BE2C (cell line): ENCODE data around the gene PPFIBP1.

Source experiments
- DNase-seq: peaks from one replicate; pipeline ENCODE4 v3.0.0-alpha.2; 2020
- H3K27me3 ChIP-seq: fragments of 250-450 bp; sonication (Bioruptor Pico); 2 replicates; pipeline ENCODE4 v1.5.1; 2020; ENCODE audit warnings: mild to moderate bottlenecking
- H3K36me3 ChIP-seq: fragments of 250-450 bp; sonication (Bioruptor Pico); 2 replicates; pipeline ENCODE4 v1.5.1; 2020; ENCODE audit warnings: mild to moderate bottlenecking
- H3K4me1 ChIP-seq: fragments of 250-450 bp; sonication (Bioruptor Pico); 2 replicates; pipeline ENCODE4 v1.5.1; 2020
- H3K4me3 ChIP-seq: 2 replicates; pipeline ENCODE4 v1.5.1; 2011; ENCODE audit warnings: low read depth, low read length
- H3K9me3 ChIP-seq: fragments of 250-450 bp; sonication (Bioruptor Pico); 2 replicates; pipeline ENCODE4 v1.5.1; 2020
- TF ChIP-seq, protein P1 (sequence below): IDR thresholded peaks from 2 replicates; pipeline ENCODE4 v1.5.1; 2012; ENCODE audit warnings: mild to moderate bottlenecking, low read depth, low read length

Gene PPFIBP1

DNA sequence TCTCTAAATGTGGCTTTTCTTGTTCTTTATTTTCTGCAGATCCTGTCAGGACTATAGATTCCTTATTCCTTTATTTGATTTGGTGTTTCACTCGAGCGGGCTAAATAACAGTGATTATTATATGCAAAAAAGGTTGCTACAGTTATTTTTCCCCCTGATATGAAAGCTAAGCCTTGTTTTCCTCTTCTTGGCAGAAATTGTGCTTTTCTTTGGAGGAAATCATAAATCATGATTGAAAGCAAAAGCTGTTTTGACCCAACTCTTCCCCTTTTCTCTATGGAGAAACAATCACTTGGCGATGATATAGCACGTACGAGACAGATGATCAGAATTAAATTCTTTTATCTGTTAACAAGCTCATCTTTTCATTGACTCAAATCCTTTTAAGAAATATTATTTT is 31.4 kb downstream of the PPFIBP1 start:
- no peak overlapping the region for H3K4me3 ChIP-seq
- TF ChIP-seq, protein P1, sequence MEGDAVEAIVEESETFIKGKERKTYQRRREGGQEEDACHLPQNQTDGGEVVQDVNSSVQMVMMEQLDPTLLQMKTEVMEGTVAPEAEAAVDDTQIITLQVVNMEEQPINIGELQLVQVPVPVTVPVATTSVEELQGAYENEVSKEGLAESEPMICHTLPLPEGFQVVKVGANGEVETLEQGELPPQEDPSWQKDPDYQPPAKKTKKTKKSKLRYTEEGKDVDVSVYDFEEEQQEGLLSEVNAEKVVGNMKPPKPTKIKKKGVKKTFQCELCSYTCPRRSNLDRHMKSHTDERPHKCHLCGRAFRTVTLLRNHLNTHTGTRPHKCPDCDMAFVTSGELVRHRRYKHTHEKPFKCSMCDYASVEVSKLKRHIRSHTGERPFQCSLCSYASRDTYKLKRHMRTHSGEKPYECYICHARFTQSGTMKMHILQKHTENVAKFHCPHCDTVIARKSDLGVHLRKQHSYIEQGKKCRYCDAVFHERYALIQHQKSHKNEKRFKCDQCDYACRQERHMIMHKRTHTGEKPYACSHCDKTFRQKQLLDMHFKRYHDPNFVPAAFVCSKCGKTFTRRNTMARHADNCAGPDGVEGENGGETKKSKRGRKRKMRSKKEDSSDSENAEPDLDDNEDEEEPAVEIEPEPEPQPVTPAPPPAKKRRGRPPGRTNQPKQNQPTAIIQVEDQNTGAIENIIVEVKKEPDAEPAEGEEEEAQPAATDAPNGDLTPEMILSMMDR: no peak
- H3K4me1 ChIP-seq: peaks cover 5% of the 10 kb centered on the region
- H3K36me3 ChIP-seq: no peaks in the 10 kb centered on the region
- H3K27me3 ChIP-seq: no peaks in the 10 kb centered on the region
- no peaks in the 10 kb centered on the region for H3K9me3 ChIP-seq
- DNase-seq: no peak

DNA sequence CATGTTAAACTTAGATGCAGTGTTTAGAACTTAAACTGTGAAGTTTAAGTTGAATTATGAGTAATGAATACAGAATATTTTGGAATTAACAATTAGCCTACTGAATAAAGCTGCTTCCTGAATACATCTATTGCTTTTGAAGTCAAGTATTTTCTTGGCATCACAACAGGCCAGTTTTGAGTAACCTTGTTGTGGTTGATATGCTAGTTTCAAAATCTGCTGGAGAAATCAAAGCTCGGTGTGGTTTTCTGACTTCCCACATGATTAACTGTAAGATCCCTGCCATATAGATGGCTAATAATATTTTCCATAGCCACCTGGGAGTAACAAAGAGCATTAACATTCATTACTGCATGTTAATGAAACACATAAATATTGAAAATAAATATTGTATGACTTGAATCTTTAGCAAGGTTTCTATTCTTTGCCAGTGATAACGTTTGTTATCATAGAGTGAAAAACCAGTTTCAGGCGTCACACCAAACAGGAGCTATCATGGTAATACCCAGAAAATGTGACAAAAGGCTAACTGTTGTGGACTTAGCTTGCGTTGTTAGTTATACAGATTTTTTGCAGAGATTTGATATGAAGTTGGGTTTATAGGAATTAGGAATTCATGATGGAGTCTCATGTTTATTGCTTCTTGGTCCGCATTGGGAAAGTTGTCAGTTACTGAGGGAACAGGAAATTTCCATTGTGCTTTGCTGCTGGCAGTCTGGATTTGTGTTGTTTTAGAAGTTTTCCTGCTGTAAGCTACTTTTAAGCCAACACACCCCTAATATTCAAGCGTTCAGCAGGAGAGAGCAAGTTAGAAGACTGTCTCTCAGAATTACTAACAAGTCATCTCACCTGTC is 32.1 kb downstream of the PPFIBP1 start:
- TF ChIP-seq, protein P1: no peak

DNA sequence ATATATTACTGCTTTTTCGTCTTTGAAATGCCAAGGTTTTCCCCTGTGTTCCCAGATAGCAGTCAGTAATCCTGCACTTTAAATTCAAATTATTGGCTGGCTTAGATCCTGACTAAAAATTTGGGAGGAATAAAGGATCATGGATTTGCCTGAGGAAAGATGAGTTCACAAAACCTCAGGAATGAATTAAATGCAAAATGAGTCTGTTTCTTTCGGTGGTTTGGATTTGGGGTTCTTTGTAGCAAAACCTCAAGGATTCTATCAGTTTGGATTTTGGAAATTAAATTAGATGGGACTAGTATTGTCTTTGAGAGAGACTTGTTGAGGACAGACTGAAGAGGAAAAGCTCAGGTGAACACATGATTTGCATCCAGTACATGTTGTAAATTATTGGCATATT is 36.1 kb downstream of the PPFIBP1 start:
- no peak for DNase-seq
- peaks cover 6% of the 10 kb centered on the region; the same call in 1 of the 2 replicates for H3K4me1 ChIP-seq
- H3K9me3 ChIP-seq: no peaks in the 10 kb centered on the region
- H3K4me3 ChIP-seq: no peak overlapping the region
- H3K27me3 ChIP-seq: no peaks in the 10 kb centered on the region
- no peaks in the 10 kb centered on the region for H3K36me3 ChIP-seq
- TF ChIP-seq, protein P1: no peak

More for the DNA sequence above, 32.1 kb downstream of the PPFIBP1 start:
- no peak overlapping the region for H3K4me3 ChIP-seq
- H3K9me3 ChIP-seq: no peaks in the 10 kb centered on the region
- peaks cover 5% of the 10 kb centered on the region for H3K4me1 ChIP-seq
- DNase-seq: no peak
- no peaks in the 10 kb centered on the region for H3K36me3 ChIP-seq
- no peaks in the 10 kb centered on the region for H3K27me3 ChIP-seq

DNA sequence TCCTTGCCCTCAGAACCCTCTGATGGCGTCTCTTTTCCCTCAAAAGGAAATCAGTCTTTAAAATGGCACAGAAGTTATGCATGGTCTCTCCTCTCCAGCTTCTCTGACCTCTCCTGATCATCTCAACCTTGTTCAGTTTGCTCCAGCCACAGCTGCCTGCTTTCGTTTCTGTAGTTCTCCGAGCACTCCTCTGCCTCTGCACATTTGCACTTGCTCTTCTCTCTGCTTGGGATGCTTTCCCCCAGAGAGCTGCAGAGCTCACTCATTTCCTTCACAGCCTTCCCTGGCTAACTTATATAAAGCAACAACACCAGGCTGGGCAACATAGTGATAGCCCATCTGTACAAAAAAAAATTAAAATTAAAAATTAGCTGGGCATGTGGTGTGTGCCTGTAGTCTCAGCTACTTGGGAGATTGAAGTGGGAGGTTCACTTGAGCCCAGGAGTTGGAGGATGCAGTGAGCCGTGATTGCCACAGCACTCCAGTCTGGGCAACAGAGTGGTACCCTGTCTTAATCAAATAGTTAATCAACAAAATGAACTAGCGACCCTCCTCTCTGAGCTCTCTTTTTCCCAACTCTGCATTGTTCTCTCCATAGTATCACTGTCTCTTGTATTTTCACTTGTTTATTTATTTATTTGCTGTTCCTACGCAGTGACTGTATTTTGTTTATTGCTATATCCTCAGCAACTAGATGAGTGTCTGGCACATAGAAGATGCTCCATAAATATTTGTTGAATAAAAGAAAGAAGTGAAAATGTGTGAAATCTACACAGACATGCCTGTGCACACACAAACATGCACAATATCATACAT is 37.7 kb downstream of the PPFIBP1 start:
- no peak for DNase-seq
- H3K9me3 ChIP-seq: no peaks in the 10 kb centered on the region
- TF ChIP-seq, protein P1: no peak
- no peak overlapping the region for H3K4me3 ChIP-seq
- H3K36me3 ChIP-seq: no peaks in the 10 kb centered on the region
- H3K27me3 ChIP-seq: no peaks in the 10 kb centered on the region
- H3K4me1 ChIP-seq: peaks cover 6% of the 10 kb centered on the region; the same call in 1 of the 2 replicates

DNA sequence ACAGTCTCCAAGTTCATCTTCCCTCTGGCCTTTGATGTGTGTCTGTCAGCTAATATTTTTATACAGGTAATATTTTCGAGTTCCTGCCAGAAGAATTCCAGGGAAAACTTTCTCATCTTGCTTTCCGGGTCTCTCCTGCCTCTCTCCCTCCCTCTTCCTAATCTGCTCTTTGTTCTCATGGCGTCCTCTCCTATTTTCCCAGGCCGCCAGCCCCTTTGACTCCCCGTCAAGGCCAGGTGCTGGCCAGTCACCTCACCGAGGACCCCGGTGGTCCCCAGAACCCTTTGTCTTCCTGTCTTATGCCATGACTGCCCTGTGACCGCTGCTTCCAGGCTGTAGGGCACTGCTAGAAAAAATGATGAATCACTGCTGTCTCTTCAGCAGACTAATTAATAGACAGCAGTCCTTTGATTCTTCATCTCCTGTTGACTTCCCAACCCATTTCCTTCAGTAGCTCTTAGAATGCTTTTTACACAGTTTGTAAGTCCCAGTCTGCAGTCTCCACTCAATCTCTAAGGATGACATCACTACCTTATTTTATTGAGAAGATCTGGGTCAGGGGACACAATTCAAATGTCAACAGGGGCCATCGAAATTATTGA is 40.7 kb downstream of the PPFIBP1 start:
- TF ChIP-seq, protein P1: no peak
- Histone ChIP-seq H3K4me3 (no peak overlapping the region), H3K36me3 (no peaks in the 10 kb centered on the region), H3K27me3 (no peaks in the 10 kb centered on the region), H3K4me1 (peaks cover 6% of the 10 kb centered on the region; the same call in 1 of the 2 replicates), H3K9me3 (no peaks in the 10 kb centered on the region)
- DNase-seq: peak; percentile 25
